ENCODE measurements around the gene QKI. TPM values are rescaled to one million over a fixed set of nuclear protein-coding genes. Genes with fewer than 3 reads are reported as not detected.

QKI gene
- total and polyA plus RNA-seq, 10 of the 15 experiments (the other 5 are each of a cell fraction or from before 2014, with no cell fraction given), result 4.7 to 72.5 (median 38.9) TPM

- ChIA-PET CTCF (interaction anchor here (0.9 to 1.4 kb wide), 4 partner anchors 8 to 55 kb away, joined by 3 to 4 read pairs (median 3); no protein-coding TSS in a partner anchor), SMC1A (ENCODE audit: uncharacterized antibody, unreplicated experiment) (interaction anchor here (0.6 to 1.8 kb wide), 7 partner anchors 20 to 247 kb away, joined by 3 to 9 read pairs (median 3); no protein-coding TSS in a partner anchor), POLR2A (interaction anchor here (1.2 to 1.3 kb wide), 2 partner anchors 10 to 45 kb away, joined by 3 read pairs; no protein-coding TSS in a partner anchor), RAD21 (ENCODE audit: unreplicated experiment) (interaction anchor here (0.6 to 1.4 kb wide), 6 partner anchors 11 to 549 kb away, joined by 3 to 7 read pairs (median 3); no protein-coding TSS in a partner anchor)
- BruUV-seq (replicated peaks), result no TSS peak
- peaks cover 25% of the 10 kb centered on the region for H3K4me1 ChIP-seq (ENCODE audit: control insufficient read depth, insufficient read depth, low read length)
- DNase-seq (ENCODE audit: low read depth, low spot score) (peak; percentile 57), FAIRE-seq (peak; percentile 77), ATAC-seq (peak; percentile 88)
- H3K27me3 ChIP-seq (replicated peaks in 1 of 2; ENCODE audit: control insufficient read depth in 2 of 2, insufficient read depth in 2 of 2, low read length in 1 of 2), result no peaks in the 10 kb centered on the region
- intact Hi-C loops (cut with micrococcal nuclease; ENCODE audit: unreplicated experiment), result no loop called here
- no peaks in the 10 kb centered on the region for H4K20me1 ChIP-seq (ENCODE audit: control insufficient read depth, insufficient read depth)
- in situ Hi-C loops (cut with MboI), result no loop called here
- peak overlapping the region; percentile 47; the same call in 1 of the 2 replicates for H2AFZ ChIP-seq (ENCODE audit: control insufficient read depth, low read depth, low read length)
- peak overlapping the region; percentile 85 for H3K4me2 ChIP-seq (ENCODE audit: control insufficient read depth, insufficient read depth)
- peaks cover 2% of the 10 kb centered on the region; the same call in 2 of the 3 replicates for H3K9me3 ChIP-seq (replicated peaks; ENCODE audit: control insufficient read depth, insufficient read depth, low read length)
- peaks cover 64% of the 10 kb centered on the region for H3K79me2 ChIP-seq (ENCODE audit: control insufficient read depth, insufficient read depth, low read length)
- H3K36me3 ChIP-seq (ENCODE audit: control insufficient read depth in 2 of 2, insufficient read depth in 2 of 2, low read length in 1 of 2), result peaks cover 1 to 13% of the 10 kb centered on the region in 2 experiments
- 3% methylated on average over 5 of the region's 5 CpGs for WGBS (ENCODE audit: insufficient coverage, insufficient replicate concordance, low lambda C conversion rate, missing lambda C conversion rate)
- peak overlapping the region; percentile 63 for H3K4me3 ChIP-seq
- H3K27ac ChIP-seq (ENCODE audit: control insufficient read depth, insufficient read depth), result peak overlapping the region; percentile 81
- peak overlapping the region; percentile 66; the same call in 1 of the 2 replicates for H3K9ac ChIP-seq (ENCODE audit: control insufficient read depth, insufficient read depth, low read length)
- TF ChIP-seq POLR2AphosphoS5 (IDR thresholded peaks at IDR 0.05; ENCODE audit: low read length) (peak; percentile 52; the same call in 1 of the 2 replicates), REST (IDR thresholded peaks at IDR 0.05; ENCODE audit: low read depth, low read length) (no peak), NKRF (conservative IDR thresholded peaks at IDR 0.05) (no peak), NR2C1 (IDR thresholded peaks at IDR 0.05) (no peak), NFXL1 (IDR thresholded peaks at IDR 0.05; ENCODE audit: borderline replicate concordance) (no peak), ZBED1 (IDR thresholded peaks at IDR 0.05; ENCODE audit: borderline replicate concordance) (no peak), RFX5 (IDR thresholded peaks at IDR 0.05; ENCODE audit: low read depth, low read length) (no peak), ZNF687 (IDR thresholded peaks at IDR 0.05) (0 out of 2 replicates have a peak, but pooled peaks have one; percentile 24), MTA3 (IDR thresholded peaks at IDR 0.05; ENCODE audit: borderline replicate concordance, low read length) (no peak), SUZ12 (IDR thresholded peaks at IDR 0.05; ENCODE audit: unreplicated experiment) (no peak), SRF (IDR thresholded peaks at IDR 0.05; ENCODE audit: low read depth in 2 of 2, low read length in 2 of 2) (no peak), STAT3 (IDR thresholded peaks at IDR 0.05; ENCODE audit: low read depth, low read length) (no peak), SREBF1 (IDR thresholded peaks at IDR 0.05; ENCODE audit: low read length) (no peak), ASH2L (IDR thresholded peaks at IDR 0.05; ENCODE audit: borderline replicate concordance, low read depth) (peak; percentile 44; the same call in 1 of the 2 replicates)
Observed at GRCh38 chr6:163460307-163460782, 45.8 kb downstream of the QKI start.
